HL-60/S4 (cell line): ENCODE measurements around the gene AOAH.

ENCODE experiments used
- in situ Hi-C: fragments of 300-500 bp; cut with MboI; formaldehyde crosslinking; loops from 2 replicates; pipeline ENCODE4 v1.14.3; 2022; ENCODE audit warnings: low sequenced_read_pairs

Gene AOAH, protein sequence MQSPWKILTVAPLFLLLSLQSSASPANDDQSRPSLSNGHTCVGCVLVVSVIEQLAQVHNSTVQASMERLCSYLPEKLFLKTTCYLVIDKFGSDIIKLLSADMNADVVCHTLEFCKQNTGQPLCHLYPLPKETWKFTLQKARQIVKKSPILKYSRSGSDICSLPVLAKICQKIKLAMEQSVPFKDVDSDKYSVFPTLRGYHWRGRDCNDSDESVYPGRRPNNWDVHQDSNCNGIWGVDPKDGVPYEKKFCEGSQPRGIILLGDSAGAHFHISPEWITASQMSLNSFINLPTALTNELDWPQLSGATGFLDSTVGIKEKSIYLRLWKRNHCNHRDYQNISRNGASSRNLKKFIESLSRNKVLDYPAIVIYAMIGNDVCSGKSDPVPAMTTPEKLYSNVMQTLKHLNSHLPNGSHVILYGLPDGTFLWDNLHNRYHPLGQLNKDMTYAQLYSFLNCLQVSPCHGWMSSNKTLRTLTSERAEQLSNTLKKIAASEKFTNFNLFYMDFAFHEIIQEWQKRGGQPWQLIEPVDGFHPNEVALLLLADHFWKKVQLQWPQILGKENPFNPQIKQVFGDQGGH

DNA sequence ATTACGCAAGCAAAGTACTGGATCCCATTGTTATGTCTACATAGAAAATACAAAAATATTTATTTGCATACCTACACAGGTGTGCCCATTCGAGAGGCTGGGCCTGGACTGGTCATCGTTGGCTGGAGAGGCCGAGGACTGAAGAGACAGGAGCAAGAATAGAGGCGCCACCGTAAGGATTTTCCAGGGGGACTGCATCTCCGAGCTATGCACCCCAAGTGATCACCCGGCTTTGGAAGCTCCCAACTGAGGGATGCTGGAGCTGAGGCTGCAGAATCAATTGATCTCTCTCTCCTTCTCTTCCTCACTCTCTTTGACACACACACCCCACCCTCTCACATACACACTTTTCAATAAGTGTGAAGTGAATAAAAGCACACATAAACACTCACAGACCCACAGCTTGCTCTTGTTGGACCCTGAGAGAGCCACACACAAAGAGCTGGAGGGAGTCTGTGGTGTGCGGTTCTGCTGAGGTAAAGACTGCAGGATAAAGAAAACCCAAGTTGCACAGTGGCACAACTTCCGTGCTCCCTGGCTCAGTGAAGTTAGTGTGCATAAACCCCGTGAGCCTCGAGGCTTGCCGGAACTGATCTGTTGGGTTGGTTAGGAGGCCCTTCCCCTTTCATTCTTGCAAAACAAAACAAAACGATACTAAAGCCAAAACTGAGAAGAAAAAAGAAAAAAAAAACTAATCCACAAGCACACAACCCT lies at the start of gene AOAH:
Gene AOAH (minus strand): TSS at position 544 of the 714 bp plus-strand sequence. CDS start 346 bp downstream, at position 198.
- in situ Hi-C loops = no loop called here

DNA sequence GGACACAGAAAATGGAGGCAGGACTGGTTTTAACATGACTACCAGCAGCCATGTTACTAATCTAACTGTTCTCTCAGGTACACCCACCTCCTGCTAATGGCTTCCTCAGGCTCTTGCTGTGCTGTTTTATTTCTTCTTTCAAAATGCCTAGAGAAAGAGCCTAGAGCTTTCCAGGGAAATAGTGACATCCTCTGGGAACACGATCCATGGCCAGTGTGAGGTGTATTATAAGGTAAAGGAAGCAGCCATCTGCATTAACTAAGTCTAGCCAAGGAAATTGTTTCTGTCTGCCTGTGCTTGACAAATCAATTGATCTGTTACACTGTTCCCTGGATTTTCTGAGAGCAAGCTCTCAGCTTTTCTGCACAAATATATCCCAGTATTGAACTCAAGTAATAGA lies 42.2 kb upstream of the AOAH start:
- in situ Hi-C loops = no loop called here

DNA sequence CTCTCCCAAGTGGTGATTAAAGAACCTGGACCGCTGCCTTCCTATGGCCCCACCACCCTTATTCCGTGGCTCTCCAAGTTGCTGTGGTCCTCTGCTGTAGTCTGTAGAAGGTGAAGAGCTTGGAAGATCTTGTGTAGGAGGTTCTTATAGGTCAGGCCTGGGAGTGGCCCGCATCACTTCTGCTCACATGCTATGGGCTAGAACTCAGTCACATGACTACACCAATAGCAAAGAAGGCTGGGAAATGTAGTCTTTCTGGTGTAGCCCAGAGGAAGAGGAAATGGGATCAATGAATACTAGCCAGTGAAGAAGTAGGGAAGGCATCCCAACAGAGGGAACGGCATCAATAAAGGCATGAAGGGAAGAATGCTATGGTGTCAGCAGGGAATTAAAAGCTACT lies 41.3 kb upstream of the AOAH start:
- in situ Hi-C loops = no loop called here

DNA sequence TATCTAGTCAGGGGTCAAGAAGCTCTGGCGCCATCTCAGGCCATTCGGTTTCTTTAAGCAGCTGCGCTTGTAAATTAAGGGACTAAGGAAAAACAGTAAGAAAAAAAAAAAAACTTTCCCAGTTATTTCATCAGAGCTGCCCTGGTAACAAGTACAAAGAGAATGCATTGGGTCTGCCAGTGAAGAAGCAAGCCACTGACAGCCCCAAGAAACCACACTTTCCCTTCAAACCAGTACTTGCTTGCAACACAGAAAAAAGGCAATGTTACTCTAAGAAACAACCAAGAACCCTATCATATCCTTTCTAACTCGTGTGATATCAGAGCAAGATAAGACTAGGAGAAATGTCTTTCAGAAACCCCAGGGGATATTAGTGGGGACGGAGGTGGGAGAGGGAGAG lies 40.6 kb upstream of the AOAH start:
- in situ Hi-C loops = no loop called here

DNA sequence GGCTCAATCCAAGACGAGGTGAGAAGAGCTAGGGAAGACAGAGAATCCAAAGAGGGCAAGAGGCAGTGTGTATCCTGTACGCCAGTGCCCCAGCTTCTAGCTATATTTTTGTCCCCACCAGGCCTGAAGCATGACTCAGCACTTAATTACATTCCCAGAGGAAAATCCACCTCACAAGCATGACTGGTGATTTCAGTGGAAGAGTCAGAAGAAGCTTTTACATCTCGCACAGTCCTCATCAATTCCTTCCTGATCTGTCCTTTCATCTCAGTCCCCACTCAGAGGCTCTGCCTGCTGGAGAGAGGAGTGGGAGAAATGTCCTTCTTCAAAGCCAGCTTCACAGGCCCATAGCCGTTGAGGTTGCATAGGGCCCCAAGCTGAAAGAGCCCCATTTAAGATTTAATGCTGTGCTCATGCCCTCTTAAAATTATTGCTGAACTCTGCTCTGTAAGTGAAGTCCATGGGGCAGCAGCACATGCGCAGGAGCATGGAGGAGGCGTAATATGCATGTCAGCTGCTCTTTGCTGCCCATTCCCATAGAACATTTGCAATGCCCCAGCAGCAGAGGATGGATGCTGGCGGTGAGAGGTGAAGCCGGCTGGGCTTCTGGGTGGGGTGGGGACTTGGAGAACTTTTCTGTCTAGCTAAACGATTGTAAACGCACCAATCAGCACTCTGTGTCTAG lies 39.0 kb upstream of the AOAH start:
- in situ Hi-C loops = no loop called here

DNA sequence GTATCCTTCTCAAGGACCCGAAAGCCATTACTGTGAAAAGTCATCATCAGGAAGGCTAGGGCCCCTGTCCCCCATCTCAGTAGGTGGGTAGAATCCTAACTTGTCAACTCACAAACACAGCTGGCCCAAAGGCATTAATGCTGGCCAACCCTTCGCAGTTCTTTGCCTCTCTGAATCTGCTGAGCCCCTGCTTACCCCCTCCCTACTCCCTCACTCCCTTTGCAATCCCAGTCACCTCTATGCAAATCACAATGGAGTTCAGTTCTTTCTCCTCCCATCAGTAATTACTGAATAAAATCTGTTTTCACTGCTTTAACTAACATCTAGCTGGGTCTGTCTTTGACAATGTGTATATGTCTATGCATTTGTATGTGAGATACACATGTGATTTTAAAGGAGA lies 38.1 kb upstream of the AOAH start:
- in situ Hi-C loops = no loop called here

DNA sequence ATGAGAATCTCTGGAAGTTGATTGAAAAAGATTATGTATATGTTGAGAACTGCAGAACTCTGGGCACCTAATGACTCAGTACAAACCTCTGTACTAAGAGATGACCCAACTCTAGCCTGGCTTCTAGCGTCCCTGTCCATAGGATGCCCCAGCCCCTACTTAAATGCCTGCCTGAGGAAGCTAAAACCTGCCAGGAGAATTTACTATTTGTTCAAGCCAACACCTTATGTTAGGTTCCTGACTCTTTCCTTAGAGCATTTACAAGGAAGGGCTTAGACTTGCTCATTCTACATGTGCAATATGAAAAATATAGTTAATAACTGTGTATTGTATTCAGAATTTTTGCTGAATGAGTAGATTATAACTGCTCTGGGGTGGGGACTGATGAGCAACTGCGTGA lies 37.5 kb upstream of the AOAH start:
- in situ Hi-C loops = no loop called here

DNA sequence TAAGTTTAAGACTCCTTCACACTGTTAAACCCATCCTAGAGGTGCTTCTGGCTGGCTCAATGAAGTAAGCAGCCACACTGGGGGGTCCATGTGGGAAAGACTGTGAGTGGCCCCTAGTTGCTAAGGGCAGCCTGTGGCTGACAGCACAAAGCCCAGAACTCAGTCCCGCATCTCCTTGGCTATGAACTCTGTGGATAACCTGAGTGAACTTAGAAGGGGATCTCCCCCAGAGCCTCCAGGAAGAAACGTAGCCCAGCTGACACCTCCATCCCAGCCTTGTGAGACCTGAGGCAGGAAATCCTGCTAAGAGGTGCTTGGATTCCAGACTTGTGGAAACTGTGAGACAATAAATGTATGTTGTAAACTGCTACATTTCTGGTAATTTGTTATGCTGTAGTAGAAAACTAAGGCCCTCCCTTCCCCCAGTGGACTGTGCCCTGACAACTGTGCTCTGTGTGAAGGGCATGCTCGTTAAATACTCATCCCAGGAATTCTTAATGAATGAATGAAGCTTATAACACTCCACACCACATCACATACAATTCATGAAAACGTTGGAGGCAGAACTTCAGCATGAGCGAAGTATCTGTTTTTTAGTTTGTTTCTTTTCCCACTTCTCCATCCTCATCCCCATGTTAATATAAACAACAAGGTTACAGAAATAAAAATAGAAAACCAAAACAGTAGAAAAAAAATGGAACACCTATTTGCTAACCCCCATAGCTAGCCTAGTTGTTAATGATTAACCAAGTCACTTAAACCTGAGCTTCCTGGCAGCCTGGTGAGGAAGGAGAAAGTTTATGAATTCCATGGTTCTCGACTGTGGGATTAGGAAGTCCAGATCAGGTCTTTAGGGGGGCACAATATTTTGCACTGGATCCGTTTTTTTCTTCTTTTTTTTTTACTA lies 36.8 kb upstream of the AOAH start:
- in situ Hi-C loops = no loop called here

DNA sequence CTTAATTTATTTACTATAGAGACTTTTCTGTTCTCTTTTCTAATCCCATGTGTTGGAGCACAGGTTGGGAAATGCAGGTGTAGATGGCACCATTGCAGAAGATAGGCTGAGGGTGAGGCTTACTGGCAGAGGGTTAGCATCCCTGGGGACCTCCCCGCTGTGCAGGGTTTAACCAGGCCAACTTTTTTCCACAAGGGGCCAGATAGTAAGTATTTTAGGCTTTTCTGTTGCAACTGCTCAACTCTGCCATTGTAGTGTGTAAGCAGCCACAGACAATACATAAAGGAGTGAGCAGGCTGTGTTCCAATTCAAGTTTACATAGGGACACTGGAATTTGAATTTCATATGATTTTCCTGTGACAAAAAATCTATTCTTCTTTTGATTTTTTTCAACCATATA lies 34.6 kb upstream of the AOAH start:
- in situ Hi-C loops = no loop called here

DNA sequence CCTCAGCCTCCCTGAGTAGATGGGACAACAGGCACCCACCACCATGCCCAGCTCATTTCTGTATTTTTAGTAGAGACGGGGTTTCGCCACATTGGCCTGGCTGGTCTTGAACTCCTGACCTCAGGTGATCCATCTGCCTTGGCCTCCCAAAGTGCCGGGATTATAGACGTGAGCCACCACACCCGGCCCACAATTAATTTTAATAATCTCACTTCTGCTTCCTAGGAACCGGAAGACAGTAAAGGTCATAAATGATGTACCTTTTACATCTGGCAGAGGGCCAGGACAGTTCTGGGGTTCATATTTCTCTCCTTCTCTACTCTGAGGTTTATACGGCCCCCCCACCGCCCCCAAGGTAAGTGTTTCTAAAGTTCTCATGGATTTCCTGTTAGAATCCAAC lies 31.2 kb upstream of the AOAH start:
- in situ Hi-C loops = no loop called here

DNA sequence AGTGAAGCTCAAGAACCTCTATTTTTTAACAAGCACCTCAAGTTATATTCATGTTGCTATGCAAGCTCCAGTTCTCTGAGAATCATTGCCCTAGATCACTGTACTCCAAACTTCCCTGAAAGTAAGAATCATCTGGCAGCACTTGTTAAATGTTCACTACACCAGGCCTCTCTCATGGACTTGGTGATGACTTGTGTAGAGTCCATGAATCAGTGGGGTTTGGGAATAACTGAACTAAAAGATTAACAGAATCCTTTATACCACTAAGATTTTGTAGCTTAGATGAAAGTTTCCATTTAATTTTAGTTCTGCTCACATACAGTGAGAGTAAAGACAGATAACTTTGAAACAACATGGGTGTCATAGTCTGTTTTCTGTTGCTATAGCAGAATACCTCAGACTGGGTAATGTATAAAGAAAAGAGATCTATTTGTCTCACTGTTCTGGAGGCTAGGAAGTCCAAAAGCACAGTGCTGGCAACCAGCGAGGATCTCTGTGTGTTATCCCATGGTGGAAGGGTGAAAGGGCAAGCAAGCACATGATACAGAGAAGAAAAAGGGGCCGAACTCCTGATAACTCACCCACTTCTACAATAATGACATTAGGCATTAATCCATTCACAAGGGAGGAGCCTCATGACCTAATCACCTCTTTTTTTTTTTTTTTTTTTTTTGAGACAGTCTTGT lies 27.9 kb upstream of the AOAH start:
- in situ Hi-C loops = no loop called here

DNA sequence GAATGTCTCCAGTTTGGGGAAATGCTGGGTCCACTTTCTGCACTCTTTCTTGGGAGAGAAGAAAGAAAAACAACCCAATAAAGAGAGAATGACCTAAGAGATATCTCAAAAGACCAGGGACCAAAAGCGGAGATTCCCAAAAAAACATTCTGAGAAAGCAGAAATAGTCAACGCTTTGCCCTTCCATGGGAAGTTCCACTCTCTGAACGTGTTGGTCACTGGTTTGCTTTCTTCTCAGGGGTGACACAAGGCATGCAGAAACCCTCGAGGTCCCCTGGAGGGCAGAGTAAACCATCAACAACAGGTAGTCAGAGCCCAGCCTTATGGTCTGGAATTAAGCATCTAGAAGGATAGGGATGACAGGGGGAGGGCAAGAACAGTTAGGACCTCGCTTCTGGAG lies 26.2 kb upstream of the AOAH start:
- in situ Hi-C loops = no loop called here

DNA sequence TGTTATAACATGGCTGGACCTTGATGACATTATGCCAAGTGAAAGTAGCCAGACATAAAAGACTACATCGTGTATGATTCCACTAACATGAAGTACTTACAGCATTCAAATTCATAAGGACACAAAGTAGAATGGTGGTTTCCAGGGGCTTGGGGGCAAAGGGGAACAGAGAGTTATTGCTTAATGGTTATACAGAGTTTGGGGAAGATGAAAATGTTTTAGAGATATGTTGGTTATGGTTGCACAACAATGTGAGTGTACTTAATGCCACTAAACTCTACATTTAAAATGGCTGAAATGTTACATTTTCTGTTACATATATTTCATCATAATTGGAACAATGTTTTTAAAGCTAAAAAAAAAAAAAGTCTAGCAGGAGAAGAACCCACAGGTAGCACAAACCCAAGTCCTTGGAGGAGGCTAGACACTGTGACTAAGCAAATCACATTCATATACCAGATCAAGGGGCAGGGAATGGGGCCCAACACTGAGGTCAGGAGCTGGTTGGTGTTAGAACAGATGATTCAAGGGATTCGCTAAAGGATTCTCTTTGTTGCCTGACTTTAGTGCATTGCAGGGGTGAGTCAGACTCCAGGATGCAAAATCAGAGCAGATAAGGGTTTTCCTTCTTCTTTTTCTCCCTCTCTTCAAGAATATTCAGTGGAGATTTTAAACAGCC lies 25.1 kb upstream of the AOAH start:
- in situ Hi-C loops = no loop called here

DNA sequence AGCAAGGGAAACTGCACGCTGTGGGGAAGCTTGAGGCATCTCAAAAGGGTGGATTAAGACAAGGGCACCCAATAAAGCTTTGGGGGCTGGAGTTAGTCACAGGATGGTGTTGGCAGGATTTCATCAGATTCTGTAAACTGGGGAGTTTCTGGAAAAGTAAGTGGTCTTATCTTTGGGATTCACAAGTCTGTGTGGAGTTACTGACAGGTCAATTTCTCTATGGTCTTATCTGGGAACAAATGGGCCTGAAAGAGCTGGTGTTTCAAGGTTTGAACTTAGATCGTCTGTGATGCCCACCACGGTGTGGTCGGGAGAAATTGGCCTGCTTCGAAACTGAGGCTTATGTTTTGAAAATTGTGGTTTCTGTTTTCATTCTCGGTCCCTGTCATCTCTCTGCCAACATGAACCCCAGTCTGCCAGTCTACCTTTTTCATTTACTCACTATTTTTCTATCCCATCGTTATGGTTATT lies 23.8 kb upstream of the AOAH start:
- in situ Hi-C loops = no loop called here

DNA sequence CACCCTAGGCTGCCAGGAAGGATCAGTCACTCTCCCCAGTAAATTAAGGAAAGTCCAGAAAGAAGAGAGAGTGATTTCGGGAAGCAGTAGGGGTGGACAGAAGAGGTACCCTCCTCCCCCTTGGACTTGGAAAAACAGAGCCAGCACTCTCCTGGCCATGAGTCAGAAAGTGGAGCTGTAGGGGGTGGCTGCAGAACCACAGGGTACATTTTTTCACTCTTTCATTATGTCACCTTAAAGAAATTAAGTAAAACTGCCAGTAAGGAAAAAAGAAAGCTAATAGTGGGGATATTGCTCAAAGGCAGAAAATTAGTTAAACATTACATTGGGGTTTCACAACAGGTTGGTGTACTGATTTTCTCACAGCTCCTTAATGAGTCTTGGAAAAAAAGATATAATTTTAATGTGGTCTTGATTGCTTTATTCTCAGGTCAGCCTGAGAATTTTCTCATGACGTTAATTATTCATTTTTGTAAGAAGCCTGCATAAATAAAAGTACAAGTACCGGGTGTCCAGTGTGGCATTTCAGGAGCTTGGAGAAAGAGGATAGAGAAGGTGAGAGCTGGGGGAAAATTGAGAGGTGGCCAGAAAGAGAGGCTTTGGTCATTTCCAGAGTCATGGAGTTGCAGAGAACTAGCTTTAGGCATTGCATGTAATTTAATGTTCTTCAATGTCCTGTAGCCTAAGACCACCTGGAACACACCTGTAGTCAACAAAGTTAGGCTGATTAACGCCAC lies 23.2 kb upstream of the AOAH start:
- in situ Hi-C loops = no loop called here

DNA sequence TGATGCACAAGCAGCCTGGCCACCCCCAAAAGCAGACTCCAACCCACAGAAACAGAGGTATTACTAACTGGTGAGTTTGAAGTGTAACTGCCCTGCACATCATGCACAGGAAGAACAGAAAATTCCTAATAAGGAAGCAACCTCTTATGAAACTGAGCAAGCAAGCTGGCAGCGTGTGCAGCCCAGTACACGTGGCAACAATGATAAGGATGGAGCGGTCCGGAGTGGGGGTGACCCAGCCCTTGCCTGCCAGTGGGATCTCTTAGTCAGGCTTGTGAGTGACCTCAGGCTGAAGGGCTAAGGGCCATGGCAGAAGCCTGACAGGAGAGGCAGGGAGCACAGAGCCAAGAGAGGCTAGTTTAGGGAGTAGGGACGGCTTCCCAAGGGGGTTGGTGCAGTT lies 22.1 kb upstream of the AOAH start:
- in situ Hi-C loops = no loop called here

DNA sequence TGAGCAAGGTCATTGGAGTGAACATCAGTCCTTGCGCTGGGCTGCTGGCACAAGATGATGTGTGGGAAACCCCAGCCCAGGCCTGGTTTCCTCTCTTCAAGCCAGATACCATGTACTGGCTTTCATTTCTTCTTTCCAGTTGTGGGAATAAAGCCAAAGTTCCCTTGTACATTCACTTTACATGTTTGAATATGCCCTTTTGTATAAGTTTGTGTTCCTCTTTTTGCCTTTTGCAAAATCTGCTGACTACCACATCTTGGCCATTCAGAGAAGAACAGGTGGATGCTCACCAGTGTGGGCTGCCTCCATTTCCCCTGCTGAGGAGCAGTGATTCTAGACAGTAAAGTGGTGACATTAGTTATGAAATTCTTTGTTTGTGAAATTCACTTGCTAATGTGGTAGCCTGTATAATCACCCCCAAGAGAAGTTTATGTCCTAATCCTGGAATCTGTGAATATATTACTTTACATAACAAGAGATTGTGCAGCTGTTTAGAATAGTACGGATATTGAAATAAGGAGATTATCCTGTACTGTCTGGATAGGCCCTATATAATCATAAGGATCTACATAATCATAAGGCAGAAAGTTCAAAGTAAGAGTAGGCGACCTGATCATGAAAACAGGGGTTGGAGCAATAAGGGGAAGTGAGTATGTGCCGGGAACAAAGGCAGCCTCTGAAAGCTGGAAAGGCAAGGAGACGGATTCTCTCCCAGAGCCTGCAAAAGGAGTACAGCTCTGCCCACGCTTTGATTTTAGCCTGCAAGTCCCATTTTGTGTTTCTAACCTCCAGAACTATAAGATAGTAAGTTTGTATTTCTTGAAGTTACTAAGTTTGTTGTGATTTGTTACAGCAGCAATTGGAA lies 18.8 kb upstream of the AOAH start:
- in situ Hi-C loops = no loop called here

DNA sequence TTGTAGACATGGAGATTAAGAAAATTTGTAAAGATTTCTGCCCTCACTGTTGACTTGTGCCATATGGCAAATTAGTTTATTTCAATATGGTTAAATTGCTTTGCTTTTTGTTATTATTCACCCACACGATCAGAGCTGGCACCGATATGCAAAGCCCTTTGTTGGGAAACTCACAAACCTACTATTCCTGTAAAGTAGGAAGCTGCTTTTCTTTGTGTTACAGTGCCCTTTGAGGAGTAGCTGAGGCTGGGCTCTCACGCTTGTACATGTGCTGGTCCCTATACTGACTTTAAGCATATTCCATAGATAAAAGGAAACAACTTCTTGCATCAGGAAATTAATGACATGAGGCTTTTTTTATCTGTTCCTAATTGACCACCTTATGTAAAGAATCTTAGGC lies 17.6 kb upstream of the AOAH start:
- in situ Hi-C loops = no loop called here
